HL-60 (cell line): Measurements from ENCODE around the gene BTG2.

ENCODE experiments used
- TF ChIP-seq, protein P1 (sequence below): IDR thresholded peaks from one replicate; pipeline ENCODE4 v1.5.1; 2011; ENCODE audit warnings: low read length, control low read depth, inconsistent platforms; ENCODE audit not compliant: insufficient read depth
- TF ChIP-seq, protein P2 (sequence below): IDR thresholded peaks from 2 replicates; pipeline ENCODE4 v1.6.1; 2012; ENCODE audit warnings: low read depth; ENCODE audit not compliant: insufficient replicate concordance

DNA sequence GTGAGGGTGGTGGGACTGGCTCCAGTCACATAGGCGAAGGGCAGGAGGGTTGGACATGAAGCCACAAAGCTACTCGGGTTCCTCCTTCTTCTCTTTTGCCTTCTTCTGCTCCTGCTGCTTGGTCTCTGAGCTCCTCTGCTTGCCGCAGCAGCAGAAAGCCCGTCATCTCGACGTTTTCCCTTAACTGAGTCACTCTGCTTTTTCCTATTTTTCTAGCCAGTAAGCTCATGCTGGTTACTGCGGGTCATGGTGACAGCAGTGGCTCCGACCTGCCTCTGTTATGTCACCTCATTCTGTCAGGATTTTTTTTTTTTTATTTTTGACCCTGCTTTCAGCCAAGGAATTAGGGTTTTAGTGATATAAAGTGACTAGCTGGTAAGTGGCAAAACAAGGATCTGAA is 48.2 kb downstream of the BTG2 start:
- TF ChIP-seq, protein P1, sequence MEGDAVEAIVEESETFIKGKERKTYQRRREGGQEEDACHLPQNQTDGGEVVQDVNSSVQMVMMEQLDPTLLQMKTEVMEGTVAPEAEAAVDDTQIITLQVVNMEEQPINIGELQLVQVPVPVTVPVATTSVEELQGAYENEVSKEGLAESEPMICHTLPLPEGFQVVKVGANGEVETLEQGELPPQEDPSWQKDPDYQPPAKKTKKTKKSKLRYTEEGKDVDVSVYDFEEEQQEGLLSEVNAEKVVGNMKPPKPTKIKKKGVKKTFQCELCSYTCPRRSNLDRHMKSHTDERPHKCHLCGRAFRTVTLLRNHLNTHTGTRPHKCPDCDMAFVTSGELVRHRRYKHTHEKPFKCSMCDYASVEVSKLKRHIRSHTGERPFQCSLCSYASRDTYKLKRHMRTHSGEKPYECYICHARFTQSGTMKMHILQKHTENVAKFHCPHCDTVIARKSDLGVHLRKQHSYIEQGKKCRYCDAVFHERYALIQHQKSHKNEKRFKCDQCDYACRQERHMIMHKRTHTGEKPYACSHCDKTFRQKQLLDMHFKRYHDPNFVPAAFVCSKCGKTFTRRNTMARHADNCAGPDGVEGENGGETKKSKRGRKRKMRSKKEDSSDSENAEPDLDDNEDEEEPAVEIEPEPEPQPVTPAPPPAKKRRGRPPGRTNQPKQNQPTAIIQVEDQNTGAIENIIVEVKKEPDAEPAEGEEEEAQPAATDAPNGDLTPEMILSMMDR: no peak
- TF ChIP-seq, protein P2, sequence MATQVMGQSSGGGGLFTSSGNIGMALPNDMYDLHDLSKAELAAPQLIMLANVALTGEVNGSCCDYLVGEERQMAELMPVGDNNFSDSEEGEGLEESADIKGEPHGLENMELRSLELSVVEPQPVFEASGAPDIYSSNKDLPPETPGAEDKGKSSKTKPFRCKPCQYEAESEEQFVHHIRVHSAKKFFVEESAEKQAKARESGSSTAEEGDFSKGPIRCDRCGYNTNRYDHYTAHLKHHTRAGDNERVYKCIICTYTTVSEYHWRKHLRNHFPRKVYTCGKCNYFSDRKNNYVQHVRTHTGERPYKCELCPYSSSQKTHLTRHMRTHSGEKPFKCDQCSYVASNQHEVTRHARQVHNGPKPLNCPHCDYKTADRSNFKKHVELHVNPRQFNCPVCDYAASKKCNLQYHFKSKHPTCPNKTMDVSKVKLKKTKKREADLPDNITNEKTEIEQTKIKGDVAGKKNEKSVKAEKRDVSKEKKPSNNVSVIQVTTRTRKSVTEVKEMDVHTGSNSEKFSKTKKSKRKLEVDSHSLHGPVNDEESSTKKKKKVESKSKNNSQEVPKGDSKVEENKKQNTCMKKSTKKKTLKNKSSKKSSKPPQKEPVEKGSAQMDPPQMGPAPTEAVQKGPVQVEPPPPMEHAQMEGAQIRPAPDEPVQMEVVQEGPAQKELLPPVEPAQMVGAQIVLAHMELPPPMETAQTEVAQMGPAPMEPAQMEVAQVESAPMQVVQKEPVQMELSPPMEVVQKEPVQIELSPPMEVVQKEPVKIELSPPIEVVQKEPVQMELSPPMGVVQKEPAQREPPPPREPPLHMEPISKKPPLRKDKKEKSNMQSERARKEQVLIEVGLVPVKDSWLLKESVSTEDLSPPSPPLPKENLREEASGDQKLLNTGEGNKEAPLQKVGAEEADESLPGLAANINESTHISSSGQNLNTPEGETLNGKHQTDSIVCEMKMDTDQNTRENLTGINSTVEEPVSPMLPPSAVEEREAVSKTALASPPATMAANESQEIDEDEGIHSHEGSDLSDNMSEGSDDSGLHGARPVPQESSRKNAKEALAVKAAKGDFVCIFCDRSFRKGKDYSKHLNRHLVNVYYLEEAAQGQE: no peak
